B cell (primary cell): ENCODE results near the gene SLIT3. TPM values are rescaled to one million over a fixed set of nuclear protein-coding genes. Genes with fewer than 3 reads are reported as not detected.
"Not testable (repeated sequence)": the region's sequence is repeated elsewhere in the genome, so short reads cannot be mapped to it uniquely, and the experiment has no call there.

Experiments
- ATAC-seq: fragments of 200-7000 bp; cut with Tn5 transposase; one replicate; pipeline ENCODE4 v1.10.0; 2021; ENCODE audit warnings: low read depth, mild to moderate bottlenecking, moderate number of reproducible peaks, moderate library complexity
- CTCF ChIA-PET: fragments of 350-600 bp; sonication (Branson Sonifier 250); formaldehyde crosslinking; loops from one replicate; lab custom pipeline; 2021; ENCODE audit warnings: antibody characterized with exemption, inconsistent platforms; lab: Charles Lee
- POLR2A ChIA-PET: fragments of 350-600 bp; sonication (Branson Sonifier 250); formaldehyde crosslinking; loops from one replicate; lab custom pipeline; 2021; ENCODE audit warnings: antibody characterized with exemption; lab: Charles Lee
- DNase-seq: peaks from one replicate; pipeline ENCODE4 v3.0.0; 2013
- H2AFZ ChIP-seq: 2 replicates; pipeline ENCODE4 v1.6.1; 2012; ENCODE audit warnings: mild to moderate bottlenecking, low read depth, low read length; ENCODE audit not compliant: insufficient read depth, poor library complexity, severe bottlenecking
- H3K27ac ChIP-seq, 2 donors: 1 replicate in 1 of 2; 2 replicates in 1 of 2; pipeline ENCODE4 v1.5.1; 2012 to 2013; ENCODE audit warnings: low read length in 2 of 2, mild to moderate bottlenecking in 2 of 2, moderate library complexity in 1 of 2
- H3K27me3 ChIP-seq, 4 experiments: fragments of 200-600 bp in 1 of 4; sonication (generic) in 1 of 4; replicated peaks in 1 of 4; 1 replicate in 2 of 4; 2 replicates in 2 of 4; pipeline versions ENCODE4 v1.6.1 to v1.7.0; 2013 to 2016; ENCODE audit warnings: low read length in 3 of 4, mild to moderate bottlenecking in 2 of 4, mixed read lengths in 1 of 4, moderate library complexity in 1 of 4; ENCODE audit not compliant: insufficient read depth in 4 of 4, control insufficient read depth in 3 of 4; ENCODE audit errors: control extremely low read depth in 1 of 4
- H3K36me3 ChIP-seq, 2 experiments: replicated peaks in 1 of 2; 1 replicate in 1 of 2; 2 replicates in 1 of 2; pipeline versions ENCODE4 v1.6.1 to v1.7.1; 2013; ENCODE audit warnings: low read length in 1 of 2; ENCODE audit not compliant: insufficient read depth in 2 of 2, control insufficient read depth in 1 of 2; ENCODE audit errors: control extremely low read depth in 1 of 2, extremely low read depth in 1 of 2
- H3K4me1 ChIP-seq, 2 donors: fragments of 200-600 bp in 1 of 2; sonication (generic) in 1 of 2; 1 replicate in 1 of 2; 2 replicates in 1 of 2; pipeline versions ENCODE4 v1.5.1 to v1.6.1; 2013 to 2017; ENCODE audit warnings: low read length in 2 of 2; ENCODE audit not compliant: control insufficient read depth in 2 of 2, insufficient read depth in 2 of 2
- H3K4me2 ChIP-seq: replicated peaks from 2 replicates; pipeline ENCODE3; 2012; ENCODE audit warnings: mild to moderate bottlenecking, low read depth, low read length; ENCODE audit not compliant: poor library complexity, severe bottlenecking
- H3K4me3 ChIP-seq, 5 experiments: fragments of 200-600 bp in 1 of 5; sonication (generic) in 1 of 5; 1 replicate in 3 of 5; 2 replicates in 2 of 5; pipeline versions ENCODE4 v1.5.1 to v1.7.0; 2011 to 2016; ENCODE audit warnings: low read length in 4 of 5, mild to moderate bottlenecking in 4 of 5, low read depth in 2 of 5, control low read depth in 1 of 5, moderate library complexity in 1 of 5; ENCODE audit not compliant: insufficient read depth in 1 of 5; ENCODE audit errors: control extremely low read depth in 1 of 5, extremely low read depth in 1 of 5
- H3K79me2 ChIP-seq: fragments of 200-600 bp; sonication (generic); one replicate; pipeline ENCODE4 v1.6.0; 2016; ENCODE audit warnings: low read length; ENCODE audit not compliant: control insufficient read depth, insufficient read depth
- H3K9ac ChIP-seq: fragments of 200-600 bp; sonication (generic); 2 replicates; pipeline ENCODE4 v1.6.1; 2017; ENCODE audit warnings: mild to moderate bottlenecking, low read length, moderate library complexity
- H3K9me3 ChIP-seq, 3 donors: one replicate each; pipeline versions ENCODE4 v1.6.1 to v1.7.1; 2013; ENCODE audit warnings: low read length in 2 of 3; ENCODE audit not compliant: control insufficient read depth in 2 of 3, insufficient read depth in 1 of 3; ENCODE audit errors: control extremely low read depth in 1 of 3
- H4K20me1 ChIP-seq: 2 replicates; pipeline ENCODE4 v1.6.0; 2012; ENCODE audit warnings: mild to moderate bottlenecking, low read length; ENCODE audit not compliant: insufficient read depth, control insufficient read depth, poor library complexity, severe bottlenecking
- H3K27ac Mint-ChIP-seq: one replicate; pipeline ENCODE4 v1.8.0; 2021; ENCODE audit warnings: mixed read lengths
- H3K27me3 Mint-ChIP-seq: one replicate; pipeline ENCODE4 v1.8.0; 2021; ENCODE audit warnings: mixed read lengths
- H3K4me1 Mint-ChIP-seq: one replicate; pipeline ENCODE4 v1.8.0; 2021; ENCODE audit warnings: mixed read lengths
- H3K4me3 Mint-ChIP-seq: one replicate; pipeline ENCODE4 v1.8.0; 2021; ENCODE audit warnings: mixed read lengths
- H3K9me3 Mint-ChIP-seq: one replicate; pipeline ENCODE4 v1.8.0; 2022; ENCODE audit warnings: mixed read lengths; ENCODE audit not compliant: insufficient read depth
- CTCF ChIP-seq: fragments of 200-600 bp; IDR thresholded peaks from one replicate; pipeline ENCODE4 v1.8.0; 2022; ENCODE audit warnings: antibody characterized with exemption, mild to moderate bottlenecking
- EZH2 ChIP-seq: IDR thresholded peaks from 2 replicates; pipeline ENCODE4 v1.6.1; 2012; ENCODE audit warnings: borderline replicate concordance, low read depth, mild to moderate bottlenecking, moderate library complexity, low read length; ENCODE audit not compliant: insufficient read depth, poor library complexity, severe bottlenecking
- WGBS: methylation state at CpG from one replicate; pipeline ENCODE4 v1.1.5; 2013; ENCODE audit warnings: missing lambda C conversion rate; ENCODE audit not compliant: insufficient coverage; 5-methylcytosine and 5-hydroxymethylcytosine counted together
- intact Hi-C: fragments of 100-400 bp; cut with micrococcal nuclease; formaldehyde crosslinking; loops from one replicate; pipeline ENCODE4 v1.10.0; 2022
- polyA plus RNA-seq: library from polyadenylated mRNA; depleted of rRNA; stranded (reverse); fragments of >200 nt; gene quantifications from 2 replicates; pipeline ENCODE4 v1.2.3, GENCODE V29; 2012
- total RNA-seq, 2 donors: library from RNA; stranded (reverse); fragments of 120-200 nt in 1 of 2; gene quantifications; 1 replicate in 1 of 2; 2 replicates in 1 of 2; pipeline versions ENCODE4 v1.2.3 to v1.2.4, GENCODE V29; 2013 to 2022

Gene SLIT3
- total and polyA plus RNA-seq, 2 donors (not counting 1 experiment from before 2014, with no cell fraction given) = not detected

- no peaks in the 10 kb centered on the region for H3K4me1 ChIP-seq
- Mint-ChIP-seq H3K4me1 (no peaks in the 10 kb centered on the region), H3K27me3 (peaks cover 3% of the 10 kb centered on the region), H3K27ac (no peak overlapping the region), H3K4me3 (no peak overlapping the region), H3K9me3 (peaks cover 2% of the 10 kb centered on the region)
- ATAC-seq (no peak), DNase-seq (no peak)
- H3K4me3 ChIP-seq = no peak overlapping the region
- H3K27me3 ChIP-seq = no peaks in the 10 kb centered on the region
- no peaks in the 10 kb centered on the region for H3K36me3 ChIP-seq
- WGBS = 96% methylated on average over 5 of the region's 8 CpGs
- CTCF ChIA-PET = no interaction called here
- intact Hi-C loops = no loop called here
- H3K79me2 ChIP-seq = no peaks in the 10 kb centered on the region
- no peak overlapping the region for H2AFZ ChIP-seq
- POLR2A ChIA-PET = no interaction called here
- TF ChIP-seq EZH2 = no peak
- TF ChIP-seq CTCF = no peak
- H3K9me3 ChIP-seq = peaks cover 0 to 10% (median 0%) of the 10 kb centered on the region in 3 donors
- no peak overlapping the region for H3K4me2 ChIP-seq
- H3K9ac ChIP-seq = no peak overlapping the region
- H3K27ac ChIP-seq = no peak overlapping the region
- H4K20me1 ChIP-seq = no peaks in the 10 kb centered on the region
These were observed 84.1 kb downstream of the SLIT3 start for GRCh38 chr5:169216866-169217265.

GRCh38 chr5:169213479-169213878 is 87.5 kb downstream of the SLIT3 start:
- no peaks in the 10 kb centered on the region for H3K27me3 ChIP-seq
- ChIA-PET POLR2A (no interaction called here), CTCF (no interaction called here)
- H3K27ac ChIP-seq = no peak overlapping the region
- no peak overlapping the region for H3K9ac ChIP-seq
- Mint-ChIP-seq H3K4me1 (no peaks in the 10 kb centered on the region), H3K27ac (no peak overlapping the region), H3K9me3 (peaks cover 7% of the 10 kb centered on the region), H3K27me3 (no peaks in the 10 kb centered on the region), H3K4me3 (no peak overlapping the region)
- no peak overlapping the region for H3K4me3 ChIP-seq
- ATAC-seq (no peak), DNase-seq (no peak)
- TF ChIP-seq EZH2 (no peak), CTCF (no peak)
- no peaks in the 10 kb centered on the region for H3K4me1 ChIP-seq
- no peaks in the 10 kb centered on the region for H3K36me3 ChIP-seq
- H4K20me1 ChIP-seq = no peaks in the 10 kb centered on the region
- no peaks in the 10 kb centered on the region for H3K79me2 ChIP-seq
- peaks cover 0 to 10% (median 0%) of the 10 kb centered on the region in 3 donors for H3K9me3 ChIP-seq
- no peak overlapping the region for H2AFZ ChIP-seq
- intact Hi-C loops = no loop called here
- H3K4me2 ChIP-seq = no peak overlapping the region

GRCh38 chr5:169211761-169212160 is 89.2 kb downstream of the SLIT3 start:
- H3K27ac Mint-ChIP-seq, H3K9ac ChIP-seq, ATAC-seq, H3K4me1 Mint-ChIP-seq, DNase-seq, H3K4me2 ChIP-seq, CTCF ChIA-PET, intact Hi-C loops, H3K4me1 ChIP-seq, H3K79me2 ChIP-seq, H3K4me3 ChIP-seq, H3K27me3 ChIP-seq, POLR2A ChIA-PET, H3K4me3 Mint-ChIP-seq, H4K20me1 ChIP-seq, H2AFZ ChIP-seq, H3K36me3 ChIP-seq, H3K9me3 Mint-ChIP-seq, H3K27ac ChIP-seq, H3K27me3 Mint-ChIP-seq: not testable (repeated sequence)
- no CpG with 5 or more reads among the region's 3 CpGs for WGBS
- H3K9me3 ChIP-seq = peaks cover 0 to 10% (median 0%) of the 10 kb centered on the region in 3 donors
